Neural cell (in vitro differentiated cells): ENCODE measurements around the gene PPP1R12C. TPM values are rescaled to one million over a fixed set of nuclear protein-coding genes. Genes with fewer than 3 reads are reported as not detected.

Source experiments
- H2AFZ ChIP-seq: fragments of 200-600, 300-800 bp; sonication (generic), shearing (Covaris generic); 2 replicates; pipeline ENCODE4 v1.6.0; 2014; ENCODE audit warnings: low read depth, mild to moderate bottlenecking, antibody characterized with exemption, low read length, moderate library complexity
- H3F3A ChIP-seq: fragments of 200-600 bp; shearing (Covaris generic); 2 replicates; pipeline ENCODE4 v1.6.1; 2016; ENCODE audit warnings: mild to moderate bottlenecking, moderate library complexity, mixed read lengths, antibody characterized with exemption, low read length; ENCODE audit not compliant: insufficient read depth, poor library complexity, severe bottlenecking
- H3K27ac ChIP-seq: fragments of 200-600, 300-800 bp; sonication (generic), shearing (Covaris generic); 2 replicates; pipeline ENCODE4 v1.5.1; 2014; ENCODE audit warnings: mild to moderate bottlenecking, low read length, moderate library complexity
- H3K27me3 ChIP-seq: fragments of 300-800, 200-600 bp; sonication (generic), shearing (Covaris generic); 2 replicates; pipeline ENCODE4 v1.6.0; 2014; ENCODE audit warnings: mild to moderate bottlenecking, low read depth, low read length, moderate library complexity; ENCODE audit not compliant: insufficient read depth
- H3K36me3 ChIP-seq: fragments of 300-800, 200-600 bp; sonication (generic), shearing (Covaris generic); 2 replicates; pipeline ENCODE4 v1.5.1; 2014; ENCODE audit warnings: mild to moderate bottlenecking, antibody characterized with exemption, low read length, moderate library complexity; ENCODE audit not compliant: insufficient read depth
- H3K4me2 ChIP-seq: fragments of 300-800, 200-600 bp; sonication (generic), shearing (Covaris generic); 2 replicates; pipeline ENCODE4 v1.6.0; 2014; ENCODE audit warnings: mild to moderate bottlenecking, low read length
- H3K4me3 ChIP-seq: fragments of 300-800, 200-600 bp; sonication (generic), shearing (Covaris generic); 2 replicates; pipeline ENCODE4 v1.5.1; 2014; ENCODE audit warnings: mild to moderate bottlenecking, low read length, moderate library complexity
- H3K79me2 ChIP-seq: fragments of 200-600 bp; shearing (Covaris generic); replicated peaks from 2 replicates; pipeline ENCODE4 v1.6.0; 2014; ENCODE audit warnings: mild to moderate bottlenecking, low read length, moderate library complexity; ENCODE audit not compliant: insufficient read depth
- H3K9ac ChIP-seq: fragments of 300-800, 200-600 bp; sonication (generic), shearing (Covaris generic); 2 replicates; pipeline ENCODE4 v1.6.1; 2016; ENCODE audit warnings: mild to moderate bottlenecking, low read length, mixed read lengths
- H3K9me2 ChIP-seq: fragments of 200-600 bp; shearing (Covaris generic); 2 replicates; pipeline ENCODE4 v1.6.1; 2016; ENCODE audit warnings: mild to moderate bottlenecking, low read length, mixed read lengths; ENCODE audit not compliant: insufficient read depth
- H3K9me3 ChIP-seq: fragments of 200-600, 300-800 bp; sonication (generic), shearing (Covaris generic); 2 replicates; pipeline ENCODE4 v1.6.1; 2016; ENCODE audit warnings: mild to moderate bottlenecking, mixed run types, low read length, moderate library complexity, mixed read lengths
- H4K20me1 ChIP-seq: fragments of 200-600 bp; shearing (Covaris generic); 2 replicates; pipeline ENCODE4 v1.6.1; 2016; ENCODE audit warnings: mild to moderate bottlenecking, mixed run types; ENCODE audit not compliant: insufficient read depth
- EP300 ChIP-seq: fragments of 450-650 bp; conservative IDR thresholded peaks from 2 replicates; pipeline ENCODE4 v1.6.1; 2014; ENCODE audit warnings: antibody characterized with exemption, mild to moderate bottlenecking, moderate library complexity; ENCODE audit not compliant: poor library complexity, severe bottlenecking
- EZH2 ChIP-seq: fragments of 200-600, 300-800 bp; shearing (Covaris generic), sonication (generic); IDR thresholded peaks from 2 replicates; pipeline ENCODE4 v1.6.1; 2014; ENCODE audit warnings: antibody characterized with exemption, low read length, borderline replicate concordance, mild to moderate bottlenecking; ENCODE audit not compliant: insufficient read depth, poor library complexity, severe bottlenecking
- MXI1 ChIP-seq: fragments of 450-650 bp; conservative IDR thresholded peaks from 2 replicates; pipeline ENCODE4 v1.6.1; 2014; ENCODE audit warnings: antibody characterized with exemption, mild to moderate bottlenecking; ENCODE audit not compliant: poor library complexity, severe bottlenecking
- POLR2AphosphoS5 ChIP-seq: IDR thresholded peaks from 2 replicates; pipeline ENCODE4 v1.6.1; 2012
- RAD21 ChIP-seq: fragments of 450-650 bp; conservative IDR thresholded peaks from 2 replicates; pipeline ENCODE4 v1.6.1; 2014; ENCODE audit warnings: antibody characterized with exemption, mild to moderate bottlenecking, moderate library complexity
- SMC3 ChIP-seq: fragments of 450-650 bp; conservative IDR thresholded peaks from 2 replicates; pipeline ENCODE4 v1.6.1; 2014; ENCODE audit warnings: antibody characterized with exemption, mild to moderate bottlenecking, moderate library complexity; ENCODE audit not compliant: poor library complexity
- TAF1 ChIP-seq: IDR thresholded peaks from 2 replicates; pipeline ENCODE4 v1.6.1; 2012; ENCODE audit warnings: low read depth
- polyA plus RNA-seq: library from polyadenylated mRNA; depleted of rRNA; stranded (reverse); fragments of >200 nt; gene quantifications from 2 replicates; pipeline ENCODE4 v1.2.3, GENCODE V29; 2014
- TF ChIP-seq, protein P1 (sequence below): IDR thresholded peaks from 2 replicates; pipeline ENCODE4 v1.6.1; 2012; ENCODE audit warnings: borderline replicate concordance
- TF ChIP-seq, protein P2 (sequence below): fragments of 450-650 bp; IDR thresholded peaks from 2 replicates; pipeline ENCODE4 v1.5.1; 2014; ENCODE audit warnings: antibody characterized with exemption, mild to moderate bottlenecking, moderate library complexity; ENCODE audit not compliant: poor library complexity, severe bottlenecking

PPP1R12C gene
- polyA plus RNA-seq, 1 donor from 2014 or later = 109 TPM

DNA sequence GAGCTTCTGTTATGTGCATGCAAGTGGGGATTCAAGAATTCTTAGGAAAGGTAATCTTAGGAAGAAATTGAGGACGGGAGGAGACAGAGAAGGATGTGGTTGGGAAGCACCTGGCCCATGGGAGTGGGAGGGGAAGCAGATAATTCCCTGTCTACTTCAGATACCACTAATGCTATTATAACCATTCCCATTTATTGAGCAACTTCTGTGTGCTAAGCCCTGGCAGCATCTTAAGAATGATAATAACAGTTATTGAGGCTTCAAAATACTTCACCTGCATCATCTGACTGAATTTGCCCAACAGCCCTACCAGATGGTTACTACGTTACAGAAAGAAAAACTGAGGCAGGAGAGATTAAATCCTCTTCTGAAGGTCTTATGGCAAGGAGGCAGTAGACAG, 40.3 kb downstream of the PPP1R12C start:
- TF ChIP-seq SMC3 = no peak
- TF ChIP-seq, protein P1, sequence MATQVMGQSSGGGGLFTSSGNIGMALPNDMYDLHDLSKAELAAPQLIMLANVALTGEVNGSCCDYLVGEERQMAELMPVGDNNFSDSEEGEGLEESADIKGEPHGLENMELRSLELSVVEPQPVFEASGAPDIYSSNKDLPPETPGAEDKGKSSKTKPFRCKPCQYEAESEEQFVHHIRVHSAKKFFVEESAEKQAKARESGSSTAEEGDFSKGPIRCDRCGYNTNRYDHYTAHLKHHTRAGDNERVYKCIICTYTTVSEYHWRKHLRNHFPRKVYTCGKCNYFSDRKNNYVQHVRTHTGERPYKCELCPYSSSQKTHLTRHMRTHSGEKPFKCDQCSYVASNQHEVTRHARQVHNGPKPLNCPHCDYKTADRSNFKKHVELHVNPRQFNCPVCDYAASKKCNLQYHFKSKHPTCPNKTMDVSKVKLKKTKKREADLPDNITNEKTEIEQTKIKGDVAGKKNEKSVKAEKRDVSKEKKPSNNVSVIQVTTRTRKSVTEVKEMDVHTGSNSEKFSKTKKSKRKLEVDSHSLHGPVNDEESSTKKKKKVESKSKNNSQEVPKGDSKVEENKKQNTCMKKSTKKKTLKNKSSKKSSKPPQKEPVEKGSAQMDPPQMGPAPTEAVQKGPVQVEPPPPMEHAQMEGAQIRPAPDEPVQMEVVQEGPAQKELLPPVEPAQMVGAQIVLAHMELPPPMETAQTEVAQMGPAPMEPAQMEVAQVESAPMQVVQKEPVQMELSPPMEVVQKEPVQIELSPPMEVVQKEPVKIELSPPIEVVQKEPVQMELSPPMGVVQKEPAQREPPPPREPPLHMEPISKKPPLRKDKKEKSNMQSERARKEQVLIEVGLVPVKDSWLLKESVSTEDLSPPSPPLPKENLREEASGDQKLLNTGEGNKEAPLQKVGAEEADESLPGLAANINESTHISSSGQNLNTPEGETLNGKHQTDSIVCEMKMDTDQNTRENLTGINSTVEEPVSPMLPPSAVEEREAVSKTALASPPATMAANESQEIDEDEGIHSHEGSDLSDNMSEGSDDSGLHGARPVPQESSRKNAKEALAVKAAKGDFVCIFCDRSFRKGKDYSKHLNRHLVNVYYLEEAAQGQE = no peak
- no peak for TF ChIP-seq EP300
- no peak for TF ChIP-seq RAD21
- TF ChIP-seq TAF1 = no peak
- TF ChIP-seq, protein P2, sequence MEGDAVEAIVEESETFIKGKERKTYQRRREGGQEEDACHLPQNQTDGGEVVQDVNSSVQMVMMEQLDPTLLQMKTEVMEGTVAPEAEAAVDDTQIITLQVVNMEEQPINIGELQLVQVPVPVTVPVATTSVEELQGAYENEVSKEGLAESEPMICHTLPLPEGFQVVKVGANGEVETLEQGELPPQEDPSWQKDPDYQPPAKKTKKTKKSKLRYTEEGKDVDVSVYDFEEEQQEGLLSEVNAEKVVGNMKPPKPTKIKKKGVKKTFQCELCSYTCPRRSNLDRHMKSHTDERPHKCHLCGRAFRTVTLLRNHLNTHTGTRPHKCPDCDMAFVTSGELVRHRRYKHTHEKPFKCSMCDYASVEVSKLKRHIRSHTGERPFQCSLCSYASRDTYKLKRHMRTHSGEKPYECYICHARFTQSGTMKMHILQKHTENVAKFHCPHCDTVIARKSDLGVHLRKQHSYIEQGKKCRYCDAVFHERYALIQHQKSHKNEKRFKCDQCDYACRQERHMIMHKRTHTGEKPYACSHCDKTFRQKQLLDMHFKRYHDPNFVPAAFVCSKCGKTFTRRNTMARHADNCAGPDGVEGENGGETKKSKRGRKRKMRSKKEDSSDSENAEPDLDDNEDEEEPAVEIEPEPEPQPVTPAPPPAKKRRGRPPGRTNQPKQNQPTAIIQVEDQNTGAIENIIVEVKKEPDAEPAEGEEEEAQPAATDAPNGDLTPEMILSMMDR = no peak
- TF ChIP-seq MXI1 = no peak
- no peak for TF ChIP-seq EZH2
- TF ChIP-seq POLR2AphosphoS5 = no peak
- H3K27ac ChIP-seq = no peak overlapping the region
- no peak overlapping the region for H3K4me3 ChIP-seq
- H3K36me3 ChIP-seq = no peaks in the 10 kb centered on the region
- no peaks in the 10 kb centered on the region for H3K9me2 ChIP-seq
- H3K79me2 ChIP-seq = no peaks in the 10 kb centered on the region
- H3F3A ChIP-seq = no peaks in the 10 kb centered on the region
- no peak overlapping the region for H3K4me2 ChIP-seq
- peaks cover 41% of the 10 kb centered on the region for H3K27me3 ChIP-seq
- H3K9me3 ChIP-seq = no peaks in the 10 kb centered on the region
- no peaks in the 10 kb centered on the region for H4K20me1 ChIP-seq
- H2AFZ ChIP-seq = no peak overlapping the region
- no peak overlapping the region for H3K9ac ChIP-seq

DNA sequence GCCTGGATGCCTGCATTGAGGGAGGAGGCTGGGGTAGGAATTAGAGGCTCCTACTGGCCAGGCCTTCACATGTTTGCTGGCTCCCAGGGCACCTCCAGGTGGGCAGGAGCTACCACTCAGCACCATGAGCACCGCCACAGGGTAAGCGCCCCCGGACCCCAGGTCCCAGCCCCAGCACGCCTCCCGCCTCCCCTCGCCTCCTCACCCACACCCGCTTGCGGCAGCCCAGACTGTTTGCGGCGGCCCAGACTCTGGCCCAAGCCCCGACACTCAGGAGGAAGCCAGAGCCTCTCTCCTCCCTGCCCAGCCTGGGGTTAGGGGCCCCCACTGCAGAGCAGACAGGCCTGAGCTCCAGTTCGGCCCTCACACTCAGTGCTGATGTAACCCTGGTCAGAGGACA, 41.1 kb downstream of the PPP1R12C start:
- H3K27me3 ChIP-seq = peaks cover 33% of the 10 kb centered on the region
- no peak overlapping the region for H3K4me2 ChIP-seq
- no peaks in the 10 kb centered on the region for H3K9me3 ChIP-seq
- no peak overlapping the region for H3K9ac ChIP-seq
- TF ChIP-seq RAD21 (no peak), TAF1 (no peak), POLR2AphosphoS5 (no peak), EP300 (no peak), SMC3 (no peak), MXI1 (no peak), EZH2 (no peak)
- TF ChIP-seq, protein P2 = no peak
- TF ChIP-seq, protein P1 = no peak
- no peak overlapping the region for H3K4me3 ChIP-seq
- no peak overlapping the region for H3K27ac ChIP-seq
- H3K79me2 ChIP-seq = no peaks in the 10 kb centered on the region
- no peaks in the 10 kb centered on the region for H3K9me2 ChIP-seq
- H2AFZ ChIP-seq = no peak overlapping the region
- no peaks in the 10 kb centered on the region for H3F3A ChIP-seq
- H4K20me1 ChIP-seq = no peaks in the 10 kb centered on the region
- no peaks in the 10 kb centered on the region for H3K36me3 ChIP-seq
